ENCODE measurements around the gene BICC1.

GRCh38 chr10:58818900-58819299 lies 306.2 kb downstream of the BICC1 start:
- TF ChIP-seq CTCF (conservative IDR thresholded peaks at IDR 0.05; ENCODE audit: low read length), result no peak
- TF ChIP-seq EZH2phosphoT487 (IDR thresholded peaks at IDR 0.05; ENCODE audit: borderline replicate concordance), result no peak
